AG08395 (cell line): ENCODE measurements around the gene NBEA.

Experiments
- DNase-seq: peaks from one replicate; pipeline ENCODE4 v3.0.0; 2012; ENCODE audit warnings: mixed read lengths, low spot score

NBEA gene

GRCh38 chr13:35512271-35512920 is 570.3 kb downstream of the NBEA start:
- peak; percentile 94 for DNase-seq

- DNase-seq = no peak
Measured at GRCh38 chr13:35514061-35514477, 572.0 kb downstream of the NBEA start.

- no peak for DNase-seq
Measured at GRCh38 chr13:35514801-35515502, 572.9 kb downstream of the NBEA start.

GRCh38 chr13:35518337-35518946 is 576.4 kb downstream of the NBEA start:
- DNase-seq = no peak

- DNase-seq = no peak
Measured at GRCh38 chr13:35524171-35524570, 582.1 kb downstream of the NBEA start.

GRCh38 chr13:35526577-35526976 is 584.5 kb downstream of the NBEA start:
- no peak for DNase-seq

GRCh38 chr13:35527451-35527850 is 585.4 kb downstream of the NBEA start:
- DNase-seq = no peak

GRCh38 chr13:35530147-35530546 is 588.1 kb downstream of the NBEA start:
- DNase-seq = no peak

GRCh38 chr13:35530581-35530980 is 588.5 kb downstream of the NBEA start:
- no peak for DNase-seq

GRCh38 chr13:35531526-35531925 is 589.5 kb downstream of the NBEA start:
- DNase-seq = no peak

- DNase-seq = no peak
Measured at GRCh38 chr13:35534343-35534742, 592.3 kb downstream of the NBEA start.

GRCh38 chr13:35548790-35549189 is 606.7 kb downstream of the NBEA start:
- no peak for DNase-seq

GRCh38 chr13:35549481-35549880 is 607.4 kb downstream of the NBEA start:
- peak; percentile 60 for DNase-seq

- DNase-seq = no peak
Measured at GRCh38 chr13:35552172-35552844, 610.2 kb downstream of the NBEA start.

- DNase-seq = no peak
Measured at GRCh38 chr13:35554972-35555623, 613.0 kb downstream of the NBEA start.

GRCh38 chr13:35557475-35557874 is 615.4 kb downstream of the NBEA start:
- no peak for DNase-seq

GRCh38 chr13:35561540-35561939 is 619.5 kb downstream of the NBEA start:
- no peak for DNase-seq

GRCh38 chr13:35565273-35565672 is 623.2 kb downstream of the NBEA start:
- no peak for DNase-seq

- no peak for DNase-seq
Measured at GRCh38 chr13:35566340-35566739, 624.3 kb downstream of the NBEA start.

- DNase-seq = no peak
Measured at GRCh38 chr13:35567406-35567980, 625.4 kb downstream of the NBEA start.

GRCh38 chr13:35573639-35574038 is 631.6 kb downstream of the NBEA start:
- DNase-seq = no peak

- DNase-seq = no peak
Measured at GRCh38 chr13:35592457-35592856, 650.4 kb downstream of the NBEA start.
